Measurements from ENCODE around the gene DYRK1B. TPM values are rescaled to one million over a fixed set of nuclear protein-coding genes. Genes with fewer than 3 reads are reported as not detected.

DYRK1B gene
- total and polyA plus RNA-seq, 12 donors: 7.8 to 66.6 (median 25.5) TPM

- H3K27me3 ChIP-seq: no peaks in the 10 kb centered on the region
- H3K9me3 ChIP-seq (replicated peaks in 1 of 3): no peaks in the 10 kb centered on the region
- intact Hi-C loops (cut with DNase I): no loop called here
- TF ChIP-seq POLR2A (IDR thresholded peaks at IDR 0.05) (no peak), CTCF (IDR thresholded peaks at IDR 0.05) (no peak)
- no peaks in the 10 kb centered on the region for H3K36me3 ChIP-seq (replicated peaks in 1 of 2)
- no peak overlapping the region for H3K4me3 ChIP-seq
- 72 to 88% (median 77%) methylated on average over 5 of the region's 5 CpGs for WGBS, 4 donors
- no peaks in the 10 kb centered on the region for H3K4me1 ChIP-seq (replicated peaks in 1 of 2)
- no peak overlapping the region for H3K27ac ChIP-seq
- DNase-seq: no peak
Measured at GRCh38 chr19:39807846-39808364, 26.1 kb downstream of the DYRK1B start.

GRCh38 chr19:39805104-39805503 lies 28.9 kb downstream of the DYRK1B start:
- TF ChIP-seq CTCF (IDR thresholded peaks at IDR 0.05) (no peak), POLR2A (IDR thresholded peaks at IDR 0.05) (no peak)
- intact Hi-C loops (cut with DNase I): no loop called here
- Histone ChIP-seq H3K9me3 (replicated peaks in 1 of 3) (no peaks in the 10 kb centered on the region), H3K27ac (no peak overlapping the region), H3K36me3 (replicated peaks in 1 of 2) (no peaks in the 10 kb centered on the region), H3K4me3 (no peak overlapping the region), H3K27me3 (peaks cover 5% of the 10 kb centered on the region), H3K4me1 (replicated peaks in 1 of 2) (no peaks in the 10 kb centered on the region)
- WGBS, 4 donors: 36 to 45% (median 40%) methylated on average over 5 of the region's 5 CpGs
- no peak for DNase-seq

- intact Hi-C loops (cut with DNase I): no loop called here
- Histone ChIP-seq H3K27me3 (peaks cover 5% of the 10 kb centered on the region), H3K9me3 (replicated peaks in 1 of 3) (no peaks in the 10 kb centered on the region), H3K4me3 (no peak overlapping the region), H3K27ac (no peak overlapping the region), H3K36me3 (replicated peaks in 1 of 2) (no peaks in the 10 kb centered on the region), H3K4me1 (replicated peaks in 1 of 2) (no peaks in the 10 kb centered on the region)
- no peak for TF ChIP-seq CTCF (IDR thresholded peaks at IDR 0.05)
- 19 to 35% (median 31%) methylated on average over 4 of the region's 4 CpGs for WGBS, 4 donors
- no peak for DNase-seq
Measured at GRCh38 chr19:39802958-39803357, 31.0 kb downstream of the DYRK1B start.

- intact Hi-C loops (cut with DNase I): loop anchor here in 1 of 2 donors (10.0 kb wide), 1 partner anchor 48 kb away; the partner anchor contains the start of gene FBL
- H3K27ac ChIP-seq: no peak overlapping the region
- H3K9me3 ChIP-seq (replicated peaks in 1 of 3): no peaks in the 10 kb centered on the region
- H3K4me3 ChIP-seq: no peak overlapping the region
- H3K27me3 ChIP-seq: no peaks in the 10 kb centered on the region
- DNase-seq: no peak
- TF ChIP-seq POLR2A (IDR thresholded peaks at IDR 0.05) (no peak), CTCF (IDR thresholded peaks at IDR 0.05) (no peak)
- WGBS, 4 donors: 40 to 52% (median 43%) methylated on average over 2 of the region's 2 CpGs
- H3K4me1 ChIP-seq (replicated peaks in 1 of 2): no peaks in the 10 kb centered on the region
- no peaks in the 10 kb centered on the region for H3K36me3 ChIP-seq (replicated peaks in 1 of 2)
Measured at GRCh38 chr19:39797083-39797482, 36.9 kb downstream of the DYRK1B start.

Data from adrenal gland (tissue), 12 donors.